Measurements from ENCODE around the gene OSBPL7. TPM values are rescaled to one million over a fixed set of nuclear protein-coding genes. Genes with fewer than 3 reads are reported as not detected.

The OSBPL7 gene
- polyA plus RNA-seq, 3 donors = 1.6 to 17.3 (median 1.6) TPM

GRCh38 chr17:47797797-47798196 is 23.8 kb downstream of the OSBPL7 start:
- DNase-seq = no peak
- no peak overlapping the region for H3K4me2 ChIP-seq (replicated peaks; ENCODE audit: extremely low read depth, low read length, poor library complexity, severe bottlenecking)
- no peaks in the 10 kb centered on the region for H4K20me1 ChIP-seq (ENCODE audit: insufficient read depth, low read length)
- Mint-ChIP-seq H3K4me1 (no peaks in the 10 kb centered on the region), H3K36me3 (no peaks in the 10 kb centered on the region), H3K27me3 (ENCODE audit: low read depth in 3 of 3) (peaks cover 23 to 34% (median 25%) of the 10 kb centered on the region in 3 donors), H3K27ac (no peak overlapping the region), H3K9me3 (peaks cover 0 to 2% (median 0%) of the 10 kb centered on the region in 7 donors), H3K4me3 (no peak overlapping the region)
- H3K4me1 ChIP-seq (ENCODE audit: control insufficient read depth in 1 of 2, insufficient read depth in 2 of 2, low read length in 2 of 2) = no peaks in the 10 kb centered on the region
- H3K9me3 ChIP-seq (replicated peaks in 1 of 2; ENCODE audit: control insufficient read depth in 1 of 2, insufficient read depth in 1 of 2, low read length in 2 of 2) = no peaks in the 10 kb centered on the region
- 57% methylated on average over 1 of the region's 2 CpGs for WGBS (ENCODE audit: insufficient coverage)
- intact Hi-C loops (cut with micrococcal nuclease) = no loop called here
- no peak overlapping the region for H3K9ac ChIP-seq (ENCODE audit: insufficient read depth, low read length, poor library complexity, severe bottlenecking)
- peaks cover 7 to 21% of the 10 kb centered on the region in 2 donors for H3K27me3 ChIP-seq (ENCODE audit: control insufficient read depth in 2 of 2, insufficient read depth in 2 of 2, low read length in 2 of 2)
- no peaks in the 10 kb centered on the region for H3K79me2 ChIP-seq (ENCODE audit: insufficient read depth, low read length)
- no peaks in the 10 kb centered on the region for H3K36me3 ChIP-seq (replicated peaks in 1 of 2; ENCODE audit: control insufficient read depth in 1 of 2, insufficient read depth in 2 of 2, low read length in 2 of 2)
- no peak overlapping the region for H3K4me3 ChIP-seq (replicated peaks in 1 of 3; ENCODE audit: low read depth in 2 of 3, low read length in 3 of 3)
- TF ChIP-seq, protein P1, sequence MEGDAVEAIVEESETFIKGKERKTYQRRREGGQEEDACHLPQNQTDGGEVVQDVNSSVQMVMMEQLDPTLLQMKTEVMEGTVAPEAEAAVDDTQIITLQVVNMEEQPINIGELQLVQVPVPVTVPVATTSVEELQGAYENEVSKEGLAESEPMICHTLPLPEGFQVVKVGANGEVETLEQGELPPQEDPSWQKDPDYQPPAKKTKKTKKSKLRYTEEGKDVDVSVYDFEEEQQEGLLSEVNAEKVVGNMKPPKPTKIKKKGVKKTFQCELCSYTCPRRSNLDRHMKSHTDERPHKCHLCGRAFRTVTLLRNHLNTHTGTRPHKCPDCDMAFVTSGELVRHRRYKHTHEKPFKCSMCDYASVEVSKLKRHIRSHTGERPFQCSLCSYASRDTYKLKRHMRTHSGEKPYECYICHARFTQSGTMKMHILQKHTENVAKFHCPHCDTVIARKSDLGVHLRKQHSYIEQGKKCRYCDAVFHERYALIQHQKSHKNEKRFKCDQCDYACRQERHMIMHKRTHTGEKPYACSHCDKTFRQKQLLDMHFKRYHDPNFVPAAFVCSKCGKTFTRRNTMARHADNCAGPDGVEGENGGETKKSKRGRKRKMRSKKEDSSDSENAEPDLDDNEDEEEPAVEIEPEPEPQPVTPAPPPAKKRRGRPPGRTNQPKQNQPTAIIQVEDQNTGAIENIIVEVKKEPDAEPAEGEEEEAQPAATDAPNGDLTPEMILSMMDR (IDR thresholded peaks at IDR 0.05) = no peak
- no peak overlapping the region for H2AFZ ChIP-seq (ENCODE audit: insufficient read depth, low read depth, low read length, poor library complexity, severe bottlenecking)
- H3K27ac ChIP-seq (ENCODE audit: low read depth in 1 of 2, low read length in 2 of 2) = no peak overlapping the region

DNA sequence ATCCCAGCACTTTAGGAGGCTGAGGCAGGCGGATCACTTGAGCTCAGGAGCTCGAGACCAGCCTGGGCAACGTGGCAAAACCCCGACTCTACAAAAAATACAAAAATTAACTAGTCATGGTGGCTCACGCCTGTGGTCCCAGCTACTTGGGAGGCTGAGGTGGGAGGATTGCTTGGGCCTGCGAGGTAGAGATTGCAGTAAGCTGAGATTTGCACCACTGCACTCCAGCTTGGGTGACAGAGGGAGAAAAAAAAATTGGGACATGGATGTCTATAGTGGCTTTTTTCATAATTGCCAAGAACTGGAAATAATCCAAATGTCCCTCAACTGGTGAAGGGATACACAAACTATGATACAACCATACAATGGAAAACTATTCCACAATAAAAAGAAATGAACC is 28.6 kb downstream of the OSBPL7 start:
- no peaks in the 10 kb centered on the region for H3K79me2 ChIP-seq (ENCODE audit: insufficient read depth, low read length)
- peaks cover 38 to 67% of the 10 kb centered on the region in 2 donors for H3K27me3 ChIP-seq (ENCODE audit: control insufficient read depth in 2 of 2, insufficient read depth in 2 of 2, low read length in 2 of 2)
- H3K9me3 ChIP-seq (replicated peaks in 1 of 2; ENCODE audit: control insufficient read depth in 1 of 2, insufficient read depth in 1 of 2, low read length in 2 of 2) = peaks cover 0 to 6% of the 10 kb centered on the region in 2 donors
- Mint-ChIP-seq H3K27ac (no peak overlapping the region), H3K4me3 (peak overlapping the region in 1 of 2 donors; percentile 9), H3K27me3 (ENCODE audit: low read depth in 3 of 3) (peaks cover 53 to 72% (median 57%) of the 10 kb centered on the region in 3 donors), H3K4me1 (peaks cover 4% of the 10 kb centered on the region), H3K36me3 (no peaks in the 10 kb centered on the region), H3K9me3 (peaks cover 0 to 6% (median 2%) of the 10 kb centered on the region in 7 donors)
- no peaks in the 10 kb centered on the region for H4K20me1 ChIP-seq (ENCODE audit: insufficient read depth, low read length)
- H3K27ac ChIP-seq (ENCODE audit: low read depth in 1 of 2, low read length in 2 of 2) = no peak overlapping the region
- H2AFZ ChIP-seq (ENCODE audit: insufficient read depth, low read depth, low read length, poor library complexity, severe bottlenecking) = no peak overlapping the region
- H3K4me1 ChIP-seq (ENCODE audit: control insufficient read depth in 1 of 2, insufficient read depth in 2 of 2, low read length in 2 of 2) = peaks cover 7% of the 10 kb centered on the region in 2 donors
- intact Hi-C loops (cut with micrococcal nuclease) = no loop called here
- no peaks in the 10 kb centered on the region for H3K36me3 ChIP-seq (replicated peaks in 1 of 2; ENCODE audit: control insufficient read depth in 1 of 2, insufficient read depth in 2 of 2, low read length in 2 of 2)
- no peak for DNase-seq
- no peak overlapping the region for H3K4me3 ChIP-seq (replicated peaks in 1 of 3; ENCODE audit: low read depth in 2 of 3, low read length in 3 of 3)
- WGBS (ENCODE audit: insufficient coverage) = 90% methylated on average over 2 of the region's 6 CpGs
- TF ChIP-seq, protein P1 (IDR thresholded peaks at IDR 0.05) = no peak
- H3K9ac ChIP-seq (ENCODE audit: insufficient read depth, low read length, poor library complexity, severe bottlenecking) = no peak overlapping the region
- no peak overlapping the region for H3K4me2 ChIP-seq (replicated peaks; ENCODE audit: extremely low read depth, low read length, poor library complexity, severe bottlenecking)
